OCI-LY7 (cell line): ENCODE results near the gene RBMX. TPM values are rescaled to one million over a fixed set of nuclear protein-coding genes. Genes with fewer than 3 reads are reported as not detected.
"Not testable (repeated sequence)": the region's sequence is repeated elsewhere in the genome, so short reads cannot be mapped to it uniquely, and the experiment has no call there.

Source experiments
- BruUV-seq: library from RNA; stranded (reverse); fragments of 400-500 nt; replicated peaks from 2 replicates; lab custom pipeline; 2021; lab: Mats Ljungman, UMichigan
- CTCF ChIA-PET: fragments of 300-600 bp; sonication (Branson Sonifier 250); formaldehyde crosslinking; loops from one replicate; lab custom pipeline; 2022; ENCODE audit warnings: antibody characterized with exemption; ENCODE audit not compliant: unreplicated experiment; lab: Charles Lee
- POLR2A ChIA-PET: fragments of 300-600 bp; sonication (Branson Sonifier 250); formaldehyde crosslinking; loops from one replicate; lab custom pipeline; 2022; ENCODE audit warnings: antibody characterized with exemption; lab: Charles Lee
- DNase-seq: peaks from one replicate; pipeline ENCODE4 v3.0.0-alpha.2; 2015; ENCODE audit warnings: low spot score
- H2AFZ ChIP-seq: fragments of 200-600 bp; sonication (generic), shearing (Covaris generic); 2 replicates; pipeline ENCODE4 v1.6.1; 2014; ENCODE audit warnings: mild to moderate bottlenecking, antibody characterized with exemption, low read length, moderate library complexity
- H3K27ac ChIP-seq: fragments of 200-600 bp; sonication (generic); 2 replicates; pipeline ENCODE4 v1.5.1; 2014; ENCODE audit warnings: mixed run types, low read depth, mild to moderate bottlenecking, moderate library complexity, low read length, inconsistent platforms; ENCODE audit not compliant: poor library complexity, severe bottlenecking
- H3K36me3 ChIP-seq: fragments of 200-600 bp; sonication (generic); 2 replicates; pipeline ENCODE4 v1.6.1; 2014; ENCODE audit warnings: mild to moderate bottlenecking, antibody characterized with exemption, low read length, moderate library complexity, mixed read lengths; ENCODE audit not compliant: insufficient read depth
- H3K4me1 ChIP-seq: fragments of 200-600 bp; sonication (generic); 2 replicates; pipeline ENCODE4 v1.5.1; 2014; ENCODE audit warnings: mild to moderate bottlenecking, low read length; ENCODE audit not compliant: insufficient read depth, poor library complexity, severe bottlenecking
- H3K4me2 ChIP-seq: fragments of 200-600 bp; sonication (generic); 2 replicates; pipeline ENCODE4 v1.6.1; 2014; ENCODE audit warnings: mild to moderate bottlenecking, low read length
- H3K4me3 ChIP-seq: fragments of 200-600 bp; sonication (generic); 2 replicates; pipeline ENCODE4 v1.5.1; 2014; ENCODE audit warnings: mild to moderate bottlenecking, low read depth, low read length; ENCODE audit not compliant: poor library complexity, severe bottlenecking
- H3K79me2 ChIP-seq: fragments of 200-600 bp; sonication (generic); 2 replicates; pipeline ENCODE4 v1.6.1; 2016; ENCODE audit warnings: low read depth, mild to moderate bottlenecking, low read length, moderate library complexity, mixed read lengths; ENCODE audit not compliant: insufficient read depth
- H3K9me2 ChIP-seq: fragments of 200-600 bp; sonication (generic); 2 replicates; pipeline ENCODE4 v1.6.1; 2016; ENCODE audit warnings: mild to moderate bottlenecking, low read length, mixed read lengths; ENCODE audit not compliant: insufficient read depth
- H3K9me3 ChIP-seq: fragments of 200-600 bp; sonication (generic); 2 replicates; pipeline ENCODE4 v1.6.1; 2014; ENCODE audit warnings: mild to moderate bottlenecking, mixed run types, low read length, mixed read lengths
- H4K20me1 ChIP-seq: fragments of 200-600 bp; sonication (generic); 2 replicates; pipeline ENCODE4 v1.6.1; 2014; ENCODE audit warnings: mild to moderate bottlenecking, antibody characterized with exemption, low read length, moderate library complexity, mixed read lengths; ENCODE audit not compliant: insufficient read depth
- EZH2phosphoT487 ChIP-seq: fragments of 200-600 bp; sonication (generic); IDR thresholded peaks from 2 replicates; pipeline ENCODE4 v1.6.1; 2018; ENCODE audit warnings: low read depth, borderline replicate concordance, mild to moderate bottlenecking, mixed run types, antibody characterized with exemption, low read length, moderate library complexity, mixed read lengths
- intact Hi-C: fragments of 100-400 bp; cut with micrococcal nuclease; formaldehyde crosslinking; loops from one replicate; pipeline ENCODE4 v1.10.0; 2022; ENCODE audit not compliant: unreplicated experiment
- total RNA-seq, 2 experiments: library from RNA; depleted of rRNA in 1 of 2; stranded (reverse); fragments of >200 nt in 1 of 2; shearing (Covaris generic) in 1 of 2; gene quantifications; 2 replicates each; pipeline ENCODE4 v1.2.3, GENCODE V29; 2014 to 2022
- TF ChIP-seq, protein P1 (sequence below): fragments of 200-600 bp; sonication (generic); conservative IDR thresholded peaks from 2 replicates; pipeline ENCODE4 v1.5.1; 2014; ENCODE audit warnings: mild to moderate bottlenecking, antibody characterized with exemption, low read length, moderate library complexity, mixed read lengths

The RBMX gene
- total RNA-seq, 2 experiments from 2014 or later = 321 to 342 TPM

DNA sequence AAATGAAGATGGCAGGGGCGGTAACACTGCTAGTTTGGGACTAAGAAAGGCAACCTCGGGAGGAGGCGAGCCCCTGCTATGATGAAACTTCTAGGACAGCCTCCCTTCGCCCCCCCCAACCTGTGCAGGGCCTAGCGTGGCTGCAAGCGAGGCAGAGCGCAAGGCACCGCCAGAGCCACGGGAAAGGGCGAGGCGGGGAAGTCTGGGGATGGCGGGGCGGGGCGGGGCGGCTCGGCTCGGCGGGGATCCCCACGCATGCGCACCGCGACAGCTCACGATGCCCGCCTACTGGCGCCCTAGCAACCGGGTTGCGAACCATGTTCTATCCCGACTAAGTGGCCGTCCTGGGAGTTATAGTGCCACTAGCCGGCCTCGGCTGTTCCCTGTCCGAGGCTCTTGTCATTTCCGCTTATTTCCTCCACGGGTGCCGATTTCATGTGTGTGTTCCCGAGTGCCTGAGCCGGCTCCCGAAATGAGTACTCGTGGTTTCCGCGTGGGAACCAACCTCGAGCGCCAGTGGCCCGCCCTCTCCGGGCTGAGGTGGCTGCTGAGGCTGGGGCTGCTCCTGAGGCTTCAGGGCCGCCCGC is 28.7 kb upstream of the RBMX start:
- CTCF ChIA-PET = no interaction called here

GRCh38 chrX:136907621-136908020 is 27.1 kb upstream of the RBMX start:
- Histone ChIP-seq H2AFZ (no peak overlapping the region), H3K79me2 (peaks cover 6% of the 10 kb centered on the region; the same call in 1 of the 2 replicates), H3K4me2 (no peak overlapping the region), H3K27ac (no peak overlapping the region), H3K36me3 (no peaks in the 10 kb centered on the region), H3K9me2 (no peaks in the 10 kb centered on the region), H4K20me1 (no peaks in the 10 kb centered on the region), H3K4me1 (peaks cover 24% of the 10 kb centered on the region), H3K4me3 (no peak overlapping the region), H3K9me3 (no peaks in the 10 kb centered on the region)
- TF ChIP-seq, protein P1, sequence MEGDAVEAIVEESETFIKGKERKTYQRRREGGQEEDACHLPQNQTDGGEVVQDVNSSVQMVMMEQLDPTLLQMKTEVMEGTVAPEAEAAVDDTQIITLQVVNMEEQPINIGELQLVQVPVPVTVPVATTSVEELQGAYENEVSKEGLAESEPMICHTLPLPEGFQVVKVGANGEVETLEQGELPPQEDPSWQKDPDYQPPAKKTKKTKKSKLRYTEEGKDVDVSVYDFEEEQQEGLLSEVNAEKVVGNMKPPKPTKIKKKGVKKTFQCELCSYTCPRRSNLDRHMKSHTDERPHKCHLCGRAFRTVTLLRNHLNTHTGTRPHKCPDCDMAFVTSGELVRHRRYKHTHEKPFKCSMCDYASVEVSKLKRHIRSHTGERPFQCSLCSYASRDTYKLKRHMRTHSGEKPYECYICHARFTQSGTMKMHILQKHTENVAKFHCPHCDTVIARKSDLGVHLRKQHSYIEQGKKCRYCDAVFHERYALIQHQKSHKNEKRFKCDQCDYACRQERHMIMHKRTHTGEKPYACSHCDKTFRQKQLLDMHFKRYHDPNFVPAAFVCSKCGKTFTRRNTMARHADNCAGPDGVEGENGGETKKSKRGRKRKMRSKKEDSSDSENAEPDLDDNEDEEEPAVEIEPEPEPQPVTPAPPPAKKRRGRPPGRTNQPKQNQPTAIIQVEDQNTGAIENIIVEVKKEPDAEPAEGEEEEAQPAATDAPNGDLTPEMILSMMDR = no peak
- no peak for TF ChIP-seq EZH2phosphoT487
- ChIA-PET CTCF (no interaction called here), POLR2A (no interaction called here)
- intact Hi-C loops = no loop called here
- DNase-seq = no peak
- no TSS peak for BruUV-seq

More for the DNA sequence above, 28.7 kb upstream of the RBMX start:
- BruUV-seq = no TSS peak
- Histone ChIP-seq H3K4me3 (peak overlapping the region; percentile 88), H4K20me1 (no peaks in the 10 kb centered on the region), H3K9me2 (no peaks in the 10 kb centered on the region), H3K36me3 (no peaks in the 10 kb centered on the region), H3K79me2 (peaks cover 6% of the 10 kb centered on the region; the same call in 1 of the 2 replicates), H3K4me1 (peaks cover 24% of the 10 kb centered on the region), H3K4me2 (peak overlapping the region; percentile 86), H2AFZ (peak overlapping the region; percentile 85), H3K9me3 (no peaks in the 10 kb centered on the region), H3K27ac (peak overlapping the region; percentile 66)
- peak; percentile 73 for DNase-seq
- intact Hi-C loops = no loop called here
- POLR2A ChIA-PET = interaction anchor here (2.5 kb wide), 1 partner anchor 29 kb away, joined by 8 read pairs; the partner anchor contains the start of gene RBMX
- TF ChIP-seq, protein P1 = no peak
- no peak for TF ChIP-seq EZH2phosphoT487

DNA sequence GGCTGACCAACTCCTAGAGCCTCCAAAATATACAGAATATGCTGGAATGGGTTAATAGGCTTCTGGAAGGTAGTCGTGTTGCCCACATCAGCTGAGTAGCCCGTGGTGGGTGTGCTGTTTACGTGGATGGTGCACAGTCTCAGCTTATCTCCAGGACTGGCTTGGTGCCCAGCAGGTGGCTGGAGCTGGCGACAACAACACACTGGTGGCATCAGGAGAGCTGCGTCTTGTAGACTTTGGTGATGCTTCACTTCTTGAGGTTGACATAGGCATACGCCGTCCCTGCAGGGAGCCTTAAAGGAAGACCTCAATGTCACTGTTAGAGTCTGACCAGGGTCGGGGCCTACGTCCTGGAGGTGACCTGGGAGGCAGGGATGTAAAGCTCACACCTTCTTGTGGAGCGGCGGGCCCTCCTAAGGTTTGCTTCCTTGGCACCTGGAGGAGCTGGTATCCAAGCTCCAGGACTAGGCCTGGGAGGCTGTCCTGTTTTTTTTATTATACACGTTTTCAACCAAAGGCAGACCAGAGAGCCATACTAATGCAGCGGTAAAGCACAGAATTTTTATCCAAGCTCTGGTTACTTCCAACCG is 26.5 kb upstream of the RBMX start:
- Histone ChIP-seq H3K27ac (no peak overlapping the region), H3K9me2 (no peaks in the 10 kb centered on the region), H3K36me3 (no peaks in the 10 kb centered on the region), H3K4me1 (peaks cover 23% of the 10 kb centered on the region), H4K20me1 (no peaks in the 10 kb centered on the region), H3K4me2 (no peak overlapping the region), H2AFZ (no peak overlapping the region), H3K9me3 (no peaks in the 10 kb centered on the region), H3K4me3 (no peak overlapping the region), H3K79me2 (peaks cover 6% of the 10 kb centered on the region; the same call in 1 of the 2 replicates)
- DNase-seq = no peak
- BruUV-seq = no TSS peak
- intact Hi-C loops = no loop called here
- no peak for TF ChIP-seq EZH2phosphoT487
- TF ChIP-seq, protein P1 = no peak
- ChIA-PET CTCF (no interaction called here), POLR2A (interaction anchor here (0.6 kb wide), 1 partner anchor 19 kb away, joined by 6 read pairs; no protein-coding TSS in a partner anchor)

DNA sequence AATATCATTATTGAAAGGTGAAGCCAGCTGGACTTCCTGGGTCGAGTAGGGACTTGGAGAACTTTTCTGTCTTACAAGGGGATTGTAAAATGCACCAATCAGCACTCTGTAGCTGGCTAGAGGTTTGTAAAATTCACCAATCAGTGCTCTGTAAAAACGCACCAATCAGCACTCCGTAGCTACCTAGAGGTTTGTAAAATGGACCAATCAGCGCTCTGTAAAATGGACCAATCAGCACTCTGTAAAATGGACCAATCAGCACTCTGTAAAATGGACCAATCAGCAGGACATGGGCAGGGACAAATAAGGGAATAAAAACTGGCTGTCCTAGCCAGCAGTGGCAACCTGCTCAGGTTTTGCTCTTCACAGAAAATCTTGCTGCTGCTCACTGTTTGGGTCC is 23.5 kb upstream of the RBMX start:
- H3K4me3 ChIP-seq, intact Hi-C loops, H3K36me3 ChIP-seq, CTCF ChIA-PET, DNase-seq, H3K4me2 ChIP-seq, BruUV-seq, H3K27ac ChIP-seq, H3K9me3 ChIP-seq, H3K9me2 ChIP-seq, H2AFZ ChIP-seq, H3K4me1 ChIP-seq, H3K79me2 ChIP-seq, H4K20me1 ChIP-seq: not testable (repeated sequence)
- POLR2A ChIA-PET = interaction anchor here (0.6 kb wide), 1 partner anchor 1659 kb away, joined by 3 read pairs; no protein-coding TSS in a partner anchor
